Central memory CD8-positive, alpha-beta T cell (primary cell): ENCODE measurements around the gene PDHA2.

Experiments used
- ATAC-seq: fragments of 150-1000 bp; cut with Tn5 transposase; replicated peaks from 2 replicates; pipeline ENCODE4 v1.10.0; 2022; ENCODE audit warnings: mild to moderate bottlenecking, moderate FRiP score, moderate number of reproducible peaks; ENCODE audit not compliant: poor library complexity, severe bottlenecking; ENCODE audit errors: extremely low read depth
- DNase-seq, 2 donors: peaks; one replicate each; pipeline ENCODE4 v3.0.0; 2021; ENCODE audit warnings: low spot score in 2 of 2
- H3K27ac Mint-ChIP-seq: one replicate; pipeline ENCODE4 v1.8.0; 2022; ENCODE audit warnings: low read depth, mild to moderate bottlenecking, moderate library complexity, mixed read lengths
- H3K27me3 Mint-ChIP-seq: one replicate; pipeline ENCODE4 v1.8.0; 2022; ENCODE audit warnings: mixed read lengths
- H3K36me3 Mint-ChIP-seq: one replicate; pipeline ENCODE4 v1.8.0; 2022; ENCODE audit warnings: mild to moderate bottlenecking, moderate library complexity, mixed read lengths; ENCODE audit not compliant: insufficient read depth
- H3K4me1 Mint-ChIP-seq: one replicate; pipeline ENCODE4 v1.8.0; 2022; ENCODE audit warnings: mixed read lengths
- H3K4me3 Mint-ChIP-seq: one replicate; pipeline ENCODE4 v1.8.0; 2022; ENCODE audit warnings: mild to moderate bottlenecking, moderate library complexity, mixed read lengths
- H3K9me3 Mint-ChIP-seq: one replicate; pipeline ENCODE4 v1.8.0; 2022; ENCODE audit warnings: mixed read lengths

PDHA2 gene

GRCh38 chr4:95839891-95840290 lies at the start of gene PDHA2:
Gene PDHA2 (plus strand): TSS chr4:95840093. CDS start chr4:95840151, 58 bp downstream.
- Mint-ChIP-seq H3K4me3 (no peak within 1 kb of the TSS), H3K36me3 (no peaks in the 10 kb centered on the region), H3K4me1 (no peaks in the 10 kb centered on the region), H3K9me3 (peaks cover 9% of the 10 kb centered on the region), H3K27ac (no peak within 1 kb of the TSS), H3K27me3 (no peaks in the 10 kb centered on the region)
- DNase-seq = no peak
- no peak for ATAC-seq

- no peak for ATAC-seq
- H3K27me3 Mint-ChIP-seq = no peaks in the 10 kb centered on the region
- peaks cover 17% of the 10 kb centered on the region for H3K9me3 Mint-ChIP-seq
- no peak overlapping the region for H3K27ac Mint-ChIP-seq
- DNase-seq = no peak
- H3K4me1 Mint-ChIP-seq = no peaks in the 10 kb centered on the region
- no peaks in the 10 kb centered on the region for H3K36me3 Mint-ChIP-seq
- H3K4me3 Mint-ChIP-seq = no peak overlapping the region
These were observed 41.9 kb upstream of the PDHA2 start for GRCh38 chr4:95798003-95798402.

GRCh38 chr4:95798727-95799126 lies 41.2 kb upstream of the PDHA2 start:
- Mint-ChIP-seq H3K4me3 (no peak overlapping the region), H3K27me3 (no peaks in the 10 kb centered on the region), H3K4me1 (no peaks in the 10 kb centered on the region), H3K36me3 (no peaks in the 10 kb centered on the region), H3K27ac (no peak overlapping the region), H3K9me3 (peaks cover 11% of the 10 kb centered on the region)
- no peak for DNase-seq
- ATAC-seq = no peak

- Mint-ChIP-seq H3K4me1 (no peaks in the 10 kb centered on the region), H3K27ac (no peak overlapping the region), H3K4me3 (no peak overlapping the region), H3K9me3 (peaks cover 17% of the 10 kb centered on the region), H3K27me3 (no peaks in the 10 kb centered on the region), H3K36me3 (no peaks in the 10 kb centered on the region)
- ATAC-seq (no peak), DNase-seq (no peak)
These were observed 18.0 kb upstream of the PDHA2 start for GRCh38 chr4:95821867-95822266.

- ATAC-seq = no peak
- no peaks in the 10 kb centered on the region for H3K36me3 Mint-ChIP-seq
- no peak for DNase-seq
These were observed 14.3 kb upstream of the PDHA2 start for GRCh38 chr4:95825546-95825945.

GRCh38 chr4:95830651-95831050 lies 9.2 kb upstream of the PDHA2 start:
- Mint-ChIP-seq H3K4me3 (no peak overlapping the region), H3K27ac (no peak overlapping the region), H3K9me3 (peaks cover 16% of the 10 kb centered on the region), H3K4me1 (no peaks in the 10 kb centered on the region), H3K36me3 (no peaks in the 10 kb centered on the region), H3K27me3 (no peaks in the 10 kb centered on the region)
- no peak for ATAC-seq
- DNase-seq = no peak

More at GRCh38 chr4:95825546-95825945, 14.3 kb upstream of the PDHA2 start:
- Mint-ChIP-seq H3K9me3 (peaks cover 16% of the 10 kb centered on the region), H3K4me1 (no peaks in the 10 kb centered on the region), H3K27ac (no peak overlapping the region), H3K27me3 (no peaks in the 10 kb centered on the region), H3K4me3 (no peak overlapping the region)

GRCh38 chr4:95831166-95831565 lies 8.7 kb upstream of the PDHA2 start:
- DNase-seq (no peak), ATAC-seq (no peak)
- no peak overlapping the region for H3K27ac Mint-ChIP-seq
- H3K9me3 Mint-ChIP-seq = peaks cover 16% of the 10 kb centered on the region
- no peaks in the 10 kb centered on the region for H3K27me3 Mint-ChIP-seq
- no peak overlapping the region for H3K4me3 Mint-ChIP-seq
- no peaks in the 10 kb centered on the region for H3K36me3 Mint-ChIP-seq
- no peaks in the 10 kb centered on the region for H3K4me1 Mint-ChIP-seq

- Mint-ChIP-seq H3K4me1 (no peaks in the 10 kb centered on the region), H3K27me3 (no peaks in the 10 kb centered on the region)
These were observed 6.1 kb upstream of the PDHA2 start for GRCh38 chr4:95833711-95834194.

GRCh38 chr4:95835672-95836071 lies 4.2 kb upstream of the PDHA2 start:
- Mint-ChIP-seq H3K36me3 (no peaks in the 10 kb centered on the region), H3K27me3 (no peaks in the 10 kb centered on the region), H3K9me3 (peaks cover 8% of the 10 kb centered on the region), H3K4me1 (no peaks in the 10 kb centered on the region), H3K27ac (no peak overlapping the region), H3K4me3 (no peak overlapping the region)
- DNase-seq (no peak), ATAC-seq (no peak)

More at GRCh38 chr4:95833711-95834194, 6.1 kb upstream of the PDHA2 start:
- DNase-seq (no peak), ATAC-seq (no peak)
- Mint-ChIP-seq H3K9me3 (peaks cover 16% of the 10 kb centered on the region), H3K27ac (no peak overlapping the region), H3K36me3 (no peaks in the 10 kb centered on the region), H3K4me3 (no peak overlapping the region)

- Mint-ChIP-seq H3K27ac (no peak overlapping the region), H3K4me3 (no peak overlapping the region), H3K27me3 (no peaks in the 10 kb centered on the region), H3K4me1 (no peaks in the 10 kb centered on the region), H3K36me3 (no peaks in the 10 kb centered on the region), H3K9me3 (peaks cover 13% of the 10 kb centered on the region)
- ATAC-seq (no peak), DNase-seq (no peak)
These were observed 1.7 kb upstream of the PDHA2 start for GRCh38 chr4:95838192-95838591.

- Mint-ChIP-seq H3K4me3 (no peak overlapping the region), H3K27ac (no peak overlapping the region)
These were observed 8.1 kb downstream of the PDHA2 start for GRCh38 chr4:95847908-95848460.

GRCh38 chr4:95850161-95850560 lies 10.3 kb downstream of the PDHA2 start:
- Mint-ChIP-seq H3K27ac (no peak overlapping the region), H3K36me3 (no peaks in the 10 kb centered on the region), H3K27me3 (no peaks in the 10 kb centered on the region), H3K9me3 (peaks cover 7% of the 10 kb centered on the region), H3K4me3 (no peak overlapping the region), H3K4me1 (no peaks in the 10 kb centered on the region)
- DNase-seq = no peak
- no peak for ATAC-seq

More at GRCh38 chr4:95847908-95848460, 8.1 kb downstream of the PDHA2 start:
- ATAC-seq = no peak
- peaks cover 7% of the 10 kb centered on the region for H3K9me3 Mint-ChIP-seq
- no peaks in the 10 kb centered on the region for H3K27me3 Mint-ChIP-seq
- H3K4me1 Mint-ChIP-seq = no peaks in the 10 kb centered on the region
- no peak for DNase-seq
- no peaks in the 10 kb centered on the region for H3K36me3 Mint-ChIP-seq

- peaks cover 22% of the 10 kb centered on the region for H3K9me3 Mint-ChIP-seq
- no peaks in the 10 kb centered on the region for H3K4me1 Mint-ChIP-seq
- H3K4me3 Mint-ChIP-seq = no peak overlapping the region
- no peak overlapping the region for H3K27ac Mint-ChIP-seq
- no peaks in the 10 kb centered on the region for H3K27me3 Mint-ChIP-seq
- ATAC-seq = no peak
- no peaks in the 10 kb centered on the region for H3K36me3 Mint-ChIP-seq
- no peak for DNase-seq
These were observed 17.9 kb downstream of the PDHA2 start for GRCh38 chr4:95857761-95858160.
